ENCODE data around the gene ID2.
"Not testable (repeated sequence)": the region's sequence is repeated elsewhere in the genome, so short reads cannot be mapped to it uniquely, and the experiment has no call there.

Gene ID2

DNA sequence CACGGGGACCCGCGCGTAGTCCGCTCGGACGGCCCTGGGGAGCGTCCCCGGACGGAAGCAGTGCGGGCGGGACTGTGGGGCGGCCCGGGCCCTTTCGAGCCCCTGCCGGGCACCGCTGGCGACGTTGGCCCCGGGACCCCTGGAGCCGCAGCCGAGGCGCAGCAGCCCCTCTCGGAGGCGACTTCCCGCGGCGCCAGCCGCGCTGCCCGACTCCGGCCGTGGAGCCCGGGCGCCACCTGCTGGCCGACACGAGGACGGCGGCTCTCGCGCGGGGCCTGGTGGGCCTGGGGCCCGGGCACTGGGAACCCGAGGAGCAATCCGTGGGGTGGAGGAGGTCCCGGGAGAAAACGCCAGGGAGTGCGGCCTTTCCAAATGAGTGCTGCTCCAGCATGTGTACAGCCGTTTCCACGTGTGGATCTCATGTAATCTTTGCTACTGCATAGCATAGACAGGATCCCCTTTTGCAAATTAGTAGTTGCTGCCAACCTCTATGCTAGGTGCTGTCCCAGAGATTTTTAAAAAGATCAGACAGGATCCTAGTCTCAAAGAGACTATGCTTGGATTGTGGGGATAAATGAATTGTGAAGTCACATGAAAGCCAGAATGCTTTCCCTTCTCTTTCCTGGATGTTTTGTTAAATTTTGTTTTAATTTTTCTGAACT, 4.0 kb downstream of the ID2 start:
- peak; percentile 73 to 76 for DNase-seq (ENCODE audit: low read depth in 2 of 2)

- DNase-seq (ENCODE audit: low read depth in 2 of 2), result no peak
These were observed 10.1 kb downstream of the ID2 start for GRCh38 chr2:8691859-8692437.

- no peak for DNase-seq (ENCODE audit: low read depth in 2 of 2)
These were observed 10.9 kb downstream of the ID2 start for GRCh38 chr2:8692783-8693156.

- no peak for DNase-seq (ENCODE audit: low read depth in 2 of 2)
These were observed 11.4 kb downstream of the ID2 start for GRCh38 chr2:8693157-8693821.

- no peak for DNase-seq (ENCODE audit: low read depth in 2 of 2)
These were observed 12.9 kb downstream of the ID2 start for GRCh38 chr2:8694737-8695136.

DNA sequence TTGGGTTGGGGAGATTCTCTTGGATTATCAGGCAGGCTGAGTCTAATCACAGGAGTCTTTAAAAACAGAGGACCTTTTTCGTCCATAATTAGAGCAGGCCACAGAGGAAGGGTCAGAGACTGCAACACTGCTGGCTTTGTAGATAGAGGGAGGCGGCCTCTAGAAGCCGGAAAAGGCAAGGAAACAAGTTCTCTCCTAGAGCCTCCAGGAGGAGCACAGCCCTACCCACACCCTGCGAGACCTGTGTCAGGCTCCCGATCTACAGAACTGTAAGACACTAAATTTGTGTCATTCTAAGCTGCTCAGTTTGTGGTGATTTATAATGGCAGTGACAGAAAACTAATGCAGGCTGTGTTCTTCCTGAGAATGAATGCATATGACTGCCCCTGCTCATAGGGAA, 15.3 kb downstream of the ID2 start:
- DNase-seq (ENCODE audit: low read depth in 2 of 2), result no peak

- no peak for DNase-seq (ENCODE audit: low read depth in 2 of 2)
These were observed 18.0 kb downstream of the ID2 start for GRCh38 chr2:8699839-8700238.

DNA sequence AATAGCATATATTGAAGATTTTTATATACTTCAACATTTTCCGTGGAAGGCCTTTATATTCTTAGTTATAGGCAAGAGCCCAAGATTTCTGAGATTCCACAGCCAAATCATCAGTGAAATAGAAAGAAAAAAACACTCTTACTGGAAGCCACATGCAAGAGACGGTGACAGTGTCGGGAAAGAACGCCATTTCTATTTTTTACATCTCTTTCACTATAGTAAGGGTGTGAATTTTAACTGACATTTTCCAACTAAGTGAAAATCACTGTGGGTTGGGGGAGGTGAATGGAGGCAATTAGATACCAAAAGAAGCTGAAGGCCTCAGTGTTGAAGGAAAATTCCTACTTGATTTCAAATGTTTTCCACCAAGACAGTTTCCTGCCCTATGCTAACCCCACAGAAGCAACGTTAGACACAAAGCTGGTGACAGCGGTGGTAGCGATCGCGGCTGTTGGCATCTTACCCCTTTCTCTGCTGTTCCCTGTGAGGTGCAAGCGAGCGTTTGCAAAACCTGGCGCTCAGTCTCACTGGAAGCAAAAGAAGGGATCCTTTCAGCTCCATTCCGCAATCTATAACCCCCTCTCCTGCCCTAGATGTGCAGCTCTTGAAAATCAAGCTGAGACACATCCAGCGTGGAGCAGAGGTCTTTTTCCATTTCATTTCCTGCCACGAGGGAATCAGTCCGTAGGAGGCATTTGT, 20.0 kb downstream of the ID2 start:
- no peak for DNase-seq (ENCODE audit: low read depth in 2 of 2)

- no peak for DNase-seq (ENCODE audit: low read depth in 2 of 2)
These were observed 23.1 kb downstream of the ID2 start for GRCh38 chr2:8704906-8705305.

DNA sequence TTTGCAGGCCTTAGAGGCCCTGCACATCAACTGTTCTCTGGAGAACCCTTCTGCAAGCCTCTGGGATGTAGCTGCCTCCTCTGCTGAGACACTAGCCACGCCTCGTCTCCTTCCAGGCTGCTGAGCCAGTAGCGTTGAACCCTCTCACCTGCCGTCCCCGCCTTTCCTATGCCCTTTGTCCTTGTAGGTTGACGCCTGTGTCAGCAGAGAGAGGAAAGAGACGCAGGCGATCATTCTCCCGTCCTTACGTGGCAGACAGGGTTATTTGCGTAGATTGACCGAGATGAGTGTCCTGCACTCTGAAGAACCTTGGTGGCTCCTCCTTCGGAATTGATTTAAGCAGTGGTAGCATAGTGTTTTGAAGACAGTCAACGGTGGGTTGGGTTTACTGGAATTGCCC, 27.8 kb downstream of the ID2 start:
- no peak for DNase-seq (ENCODE audit: low read depth in 2 of 2)

GRCh38 chr2:8710951-8711350, 29.1 kb downstream of the ID2 start:
- DNase-seq (ENCODE audit: low read depth in 2 of 2), result no peak

DNA sequence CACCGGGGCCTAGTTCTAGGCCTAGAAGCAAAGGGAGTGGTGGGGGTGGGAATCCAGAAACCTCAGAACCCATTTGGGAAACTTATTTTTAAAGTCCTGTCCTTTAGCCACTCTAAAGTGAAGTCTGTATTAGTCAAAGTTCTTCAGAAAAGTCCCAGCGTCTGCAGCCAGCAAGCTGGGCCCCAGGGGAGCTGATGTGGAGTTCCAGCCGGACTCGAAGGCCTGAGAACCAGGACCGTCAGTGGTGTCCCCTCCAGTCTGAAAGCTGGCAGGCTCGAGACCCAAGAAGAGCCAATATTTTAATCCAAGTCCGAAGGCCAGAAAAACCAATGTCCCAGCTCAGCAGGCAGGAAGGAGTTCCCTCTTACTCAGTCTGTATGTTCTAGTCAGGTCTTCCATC, 32.4 kb downstream of the ID2 start:
- no peak for DNase-seq (ENCODE audit: low read depth in 2 of 2)

DNA sequence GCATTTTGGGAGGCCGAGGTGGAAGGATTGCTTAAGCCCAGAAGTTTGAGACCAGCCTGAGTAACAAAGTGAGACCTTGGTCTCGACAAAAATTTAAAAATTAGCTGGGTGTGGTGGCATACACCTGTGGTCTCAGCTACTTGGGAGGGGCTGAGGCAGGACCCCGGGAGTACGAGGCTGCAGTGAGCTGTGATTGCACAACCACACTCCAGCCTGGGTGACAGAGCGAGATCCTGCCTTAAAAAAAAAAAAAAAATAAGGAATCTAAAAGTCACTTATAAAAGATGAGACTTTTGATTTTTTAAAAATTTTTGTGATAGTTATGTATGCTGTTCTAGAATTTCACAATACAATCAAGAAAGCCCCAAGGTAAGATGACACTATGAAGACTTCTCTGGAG, 33.1 kb downstream of the ID2 start:
- DNase-seq (ENCODE audit: low read depth in 2 of 2), result no peak

- DNase-seq (ENCODE audit: low read depth in 2 of 2), result no peak
These were observed 37.7 kb downstream of the ID2 start for GRCh38 chr2:8719528-8719927.

DNA sequence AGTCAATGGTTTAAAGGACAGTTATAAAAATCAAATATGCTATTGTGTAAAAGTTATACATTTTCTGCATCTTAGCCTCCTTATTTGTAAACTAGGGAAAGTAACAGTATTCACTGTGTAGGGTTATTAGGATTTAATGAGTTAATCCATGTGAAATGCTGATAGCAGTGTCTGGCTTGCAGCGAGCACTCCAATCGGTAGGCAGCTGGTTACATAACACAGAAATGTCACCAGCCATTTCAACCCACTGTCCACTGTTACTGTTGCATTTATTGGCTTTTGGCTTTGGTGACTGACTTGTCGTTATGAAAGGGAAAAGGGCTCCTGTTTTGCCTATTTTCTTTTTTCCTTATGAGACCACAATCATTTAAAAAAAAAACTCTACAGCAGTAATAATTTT, 38.9 kb downstream of the ID2 start:
- no peak for DNase-seq (ENCODE audit: low read depth in 2 of 2)

GRCh38 chr2:8721410-8721809, 39.6 kb downstream of the ID2 start:
- no peak for DNase-seq (ENCODE audit: low read depth in 2 of 2)

- no peak for DNase-seq (ENCODE audit: low read depth in 2 of 2)
These were observed 41.1 kb downstream of the ID2 start for GRCh38 chr2:8722986-8723385.

GRCh38 chr2:8725838-8726237, 44.0 kb downstream of the ID2 start:
- DNase-seq (ENCODE audit: low read depth in 2 of 2), result no peak

DNA sequence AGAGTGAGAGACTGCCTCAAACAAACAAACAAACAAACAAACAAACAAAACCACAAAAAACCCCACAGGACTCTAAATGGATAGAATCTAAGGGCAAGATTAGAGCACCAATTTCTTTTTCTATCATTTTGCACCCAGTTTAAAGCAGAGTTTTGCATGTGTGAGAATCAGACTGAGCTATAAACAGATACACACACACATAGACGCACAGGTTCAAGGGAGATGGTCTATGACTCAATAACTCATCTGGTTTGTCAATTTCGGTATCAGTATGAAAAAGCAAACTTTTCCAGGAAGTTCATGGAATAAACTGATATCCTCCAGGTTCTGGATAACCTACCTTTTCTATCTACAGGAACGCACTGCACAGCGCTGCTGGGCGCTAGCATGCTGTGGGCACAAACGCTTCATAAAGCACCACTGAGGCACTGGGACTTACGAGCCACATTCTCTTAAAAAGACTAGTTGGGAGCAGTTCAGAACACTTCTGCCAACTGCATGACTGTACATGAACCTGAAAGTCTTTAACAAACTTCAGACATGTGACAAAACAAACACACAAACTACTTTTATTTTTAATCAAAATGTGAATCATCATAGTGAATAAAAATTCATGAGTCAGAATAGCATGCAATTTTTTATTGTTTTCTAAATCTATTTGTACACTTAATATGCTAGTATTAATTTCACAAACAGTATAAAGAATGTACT, 46.6 kb downstream of the ID2 start:
- no peak for DNase-seq (ENCODE audit: low read depth in 2 of 2)

GRCh38 chr2:8729101-8729500, 47.2 kb downstream of the ID2 start:
- DNase-seq (ENCODE audit: low read depth in 2 of 2), result not testable (repeated sequence)

- no peak for DNase-seq (ENCODE audit: low read depth in 2 of 2)
These were observed 48.1 kb downstream of the ID2 start for GRCh38 chr2:8729939-8730338.

GRCh38 chr2:8732601-8733000, 50.7 kb downstream of the ID2 start:
- DNase-seq (ENCODE audit: low read depth in 2 of 2), result no peak

All from stimulated activated CD8-positive, alpha-beta memory T cell treated with anti-CD3 and anti-CD28 coated beads, Interleukin-7, amount 100 ng/mL, for 1 hour (primary cell).